Measurements from ENCODE around the gene CTDP1.

Gene CTDP1

DNA sequence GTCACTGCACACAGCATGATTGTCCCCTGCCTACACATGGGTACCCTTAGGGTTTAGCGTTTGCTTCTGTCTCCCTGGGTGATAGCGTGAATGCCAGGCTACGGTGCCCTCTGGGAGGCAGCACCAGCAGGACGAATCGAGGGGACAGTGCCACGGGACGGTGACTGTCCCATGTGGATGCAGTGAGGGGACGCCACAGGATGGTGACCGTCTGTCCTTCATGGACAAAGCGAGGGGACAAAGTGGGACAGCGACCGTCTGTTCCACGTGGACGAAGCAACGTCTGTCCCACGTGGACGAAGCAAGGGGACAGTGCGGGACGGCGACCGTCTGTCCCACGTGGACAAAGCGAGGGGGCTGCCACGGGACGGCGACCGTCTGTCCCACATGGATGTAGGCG is 25.7 kb downstream of the CTDP1 start:
- Mint-ChIP-seq H3K27ac (no peak overlapping the region), H3K27me3 (ENCODE audit: low read depth) (no peaks in the 10 kb centered on the region), H3K4me3 (no peak overlapping the region), H3K4me1 (no peaks in the 10 kb centered on the region), H3K9me3 (no peaks in the 10 kb centered on the region), H3K36me3 (ENCODE audit: low read depth) (peaks cover 58% of the 10 kb centered on the region)
- no peak for TF ChIP-seq CTCF (IDR thresholded peaks at IDR 0.05; ENCODE audit: unreplicated experiment in 3 of 3)

DNA sequence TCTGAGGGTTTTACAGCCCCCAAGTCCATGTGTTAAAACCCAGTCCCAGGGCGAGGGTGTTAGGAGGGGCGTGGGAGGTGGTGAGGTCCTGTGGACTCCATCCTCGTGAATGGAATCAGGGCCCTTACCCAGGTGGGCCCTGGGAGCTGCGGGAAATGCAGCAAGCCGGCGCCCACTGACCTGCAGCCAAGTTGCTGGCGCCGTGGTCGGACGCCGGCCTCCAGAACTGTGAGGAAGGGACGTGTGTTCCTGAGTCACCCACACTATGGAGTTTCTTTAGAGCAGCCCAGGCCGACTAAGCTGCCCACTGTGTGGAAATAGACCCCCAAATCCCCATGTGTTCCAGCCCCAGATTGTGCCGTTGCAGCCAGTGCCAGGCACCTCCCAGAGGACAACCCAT is 26.4 kb downstream of the CTDP1 start:
- no peak for TF ChIP-seq CTCF (IDR thresholded peaks at IDR 0.05; ENCODE audit: unreplicated experiment in 3 of 3)
- no peaks in the 10 kb centered on the region for H3K4me1 Mint-ChIP-seq
- no peak overlapping the region for H3K4me3 Mint-ChIP-seq
- H3K9me3 Mint-ChIP-seq = no peaks in the 10 kb centered on the region
- no peak overlapping the region for H3K27ac Mint-ChIP-seq
- peaks cover 51% of the 10 kb centered on the region for H3K36me3 Mint-ChIP-seq (ENCODE audit: low read depth)
- H3K27me3 Mint-ChIP-seq (ENCODE audit: low read depth) = no peaks in the 10 kb centered on the region

DNA sequence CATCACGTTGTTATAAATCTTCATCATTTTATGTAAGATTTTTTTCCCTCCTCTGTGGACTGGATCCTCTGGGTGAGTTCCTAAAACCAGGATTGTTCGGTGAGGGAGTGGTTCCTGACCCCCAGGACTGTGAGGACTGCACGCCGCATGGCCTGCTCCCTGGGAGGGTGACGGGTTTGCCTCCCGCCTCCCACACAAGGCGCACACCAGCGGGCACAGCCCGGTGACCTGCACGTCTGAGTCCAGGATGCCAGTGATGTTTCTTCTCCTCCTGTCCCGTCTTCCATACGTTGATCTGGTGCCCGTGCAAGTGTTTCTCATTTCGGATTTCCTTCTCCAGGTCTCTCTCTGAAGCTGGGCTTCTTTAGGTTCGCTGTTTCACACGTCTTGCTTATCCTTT is 27.1 kb downstream of the CTDP1 start:
- no peak for TF ChIP-seq CTCF (IDR thresholded peaks at IDR 0.05; ENCODE audit: unreplicated experiment in 3 of 3)
- Mint-ChIP-seq H3K9me3 (no peaks in the 10 kb centered on the region), H3K27ac (peak overlapping the region in 1 of 3 experiments; percentile 56), H3K27me3 (ENCODE audit: low read depth) (no peaks in the 10 kb centered on the region), H3K4me1 (no peaks in the 10 kb centered on the region), H3K36me3 (ENCODE audit: low read depth) (peaks cover 50% of the 10 kb centered on the region), H3K4me3 (no peak overlapping the region)

DNA sequence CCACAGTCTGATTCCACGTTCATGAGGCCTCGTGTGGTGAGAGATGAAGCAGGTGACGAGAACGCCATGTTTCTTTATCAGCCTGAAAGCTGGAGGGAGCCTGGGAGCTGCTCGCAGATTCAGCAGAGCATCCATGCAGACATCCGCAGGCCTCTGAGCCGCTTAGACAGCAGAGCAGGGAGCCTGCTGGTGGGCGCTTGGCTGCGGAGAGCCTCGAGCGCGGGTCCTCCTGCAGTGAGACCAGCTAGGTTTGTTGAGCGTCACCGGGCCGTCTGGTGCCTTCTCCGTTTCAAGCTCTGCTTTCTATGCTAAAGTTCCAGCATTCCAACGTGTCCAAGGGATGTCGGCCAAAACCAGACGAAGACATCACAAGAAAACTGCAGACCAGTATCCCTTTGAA is 27.6 kb downstream of the CTDP1 start:
- no peaks in the 10 kb centered on the region for H3K9me3 Mint-ChIP-seq
- peaks cover 50% of the 10 kb centered on the region for H3K36me3 Mint-ChIP-seq (ENCODE audit: low read depth)
- no peak overlapping the region for H3K4me3 Mint-ChIP-seq
- no peak overlapping the region for H3K27ac Mint-ChIP-seq
- H3K4me1 Mint-ChIP-seq = no peaks in the 10 kb centered on the region
- H3K27me3 Mint-ChIP-seq (ENCODE audit: low read depth) = no peaks in the 10 kb centered on the region
- TF ChIP-seq CTCF (IDR thresholded peaks at IDR 0.05; ENCODE audit: unreplicated experiment in 3 of 3) = no peak

GRCh38 chr18:79707671-79708070 is 28.1 kb downstream of the CTDP1 start:
- H3K27ac Mint-ChIP-seq = no peak overlapping the region
- no peaks in the 10 kb centered on the region for H3K27me3 Mint-ChIP-seq (ENCODE audit: low read depth)
- no peak overlapping the region for H3K4me3 Mint-ChIP-seq
- no peaks in the 10 kb centered on the region for H3K4me1 Mint-ChIP-seq
- H3K9me3 Mint-ChIP-seq = no peaks in the 10 kb centered on the region
- TF ChIP-seq CTCF (IDR thresholded peaks at IDR 0.05; ENCODE audit: unreplicated experiment in 3 of 3) = no peak
- H3K36me3 Mint-ChIP-seq (ENCODE audit: low read depth) = peaks cover 50% of the 10 kb centered on the region

DNA sequence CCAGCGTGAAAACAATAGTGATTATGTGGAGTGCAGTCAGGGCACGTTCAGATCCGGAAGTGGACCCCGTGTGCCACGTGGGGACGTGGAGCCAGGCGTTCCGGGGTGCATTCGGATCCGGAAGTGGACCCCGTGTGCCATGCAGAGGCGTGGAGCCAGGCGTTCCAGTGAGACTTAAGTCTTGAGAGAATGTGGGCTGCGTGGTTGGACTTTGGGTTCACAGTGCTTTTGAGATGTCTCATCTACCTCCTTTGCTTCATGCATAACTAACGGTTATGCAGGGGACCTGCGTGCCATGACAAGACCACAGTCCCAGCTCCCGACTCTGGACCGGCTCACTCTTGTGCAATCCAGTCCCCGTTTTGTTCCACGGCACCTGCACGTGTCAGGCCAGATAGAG is 28.8 kb downstream of the CTDP1 start:
- Mint-ChIP-seq H3K36me3 (ENCODE audit: low read depth) (peaks cover 52% of the 10 kb centered on the region), H3K27ac (no peak overlapping the region), H3K9me3 (no peaks in the 10 kb centered on the region), H3K4me3 (no peak overlapping the region), H3K4me1 (no peaks in the 10 kb centered on the region), H3K27me3 (ENCODE audit: low read depth) (no peaks in the 10 kb centered on the region)
- TF ChIP-seq CTCF (IDR thresholded peaks at IDR 0.05; ENCODE audit: unreplicated experiment in 3 of 3) = no peak

All from nephron (organoid).